H1 (cell line): ENCODE results near the gene TCEANC2.

Experiments used
- CTCF ChIP-seq, 3 experiments: IDR thresholded peaks; 1 replicate in 2 of 3; 2 replicates in 1 of 3; pipeline versions ENCODE4 v1.5.1 to v1.6.1; 2011; ENCODE audit warnings: low read length in 3 of 3, mild to moderate bottlenecking in 3 of 3, inconsistent platforms in 2 of 3, low read depth in 1 of 3, moderate library complexity in 1 of 3; ENCODE audit not compliant: insufficient read depth in 1 of 3; ENCODE audit errors: control extremely low read depth in 1 of 3
- FOSL1 ChIP-seq: IDR thresholded peaks from 2 replicates; pipeline ENCODE4 v1.6.1; 2011; ENCODE audit warnings: mild to moderate bottlenecking, low read depth, low read length, moderate library complexity; ENCODE audit not compliant: insufficient read depth
- JUN ChIP-seq: IDR thresholded peaks from 2 replicates; pipeline ENCODE4 v1.6.1; 2011; ENCODE audit warnings: low read depth, mild to moderate bottlenecking, improper control_type of control experiment, low read length
- NANOG ChIP-seq: IDR thresholded peaks from 2 replicates; pipeline ENCODE4 v1.6.1; 2011; ENCODE audit warnings: low read length, low read depth, mild to moderate bottlenecking, inconsistent platforms; ENCODE audit not compliant: insufficient read depth, poor library complexity, severe bottlenecking
- POLR2A ChIP-seq, 2 experiments: IDR thresholded peaks; 1 replicate in 1 of 2; 2 replicates in 1 of 2; pipeline ENCODE4 v1.6.1; 2011; ENCODE audit warnings: low read depth in 2 of 2, low read length in 2 of 2, mild to moderate bottlenecking in 2 of 2; ENCODE audit errors: control extremely low read depth in 1 of 2
- RAD21 ChIP-seq, 2 experiments: IDR thresholded peaks in 1 of 2; conservative IDR thresholded peaks in 1 of 2; 2 replicates each; pipeline ENCODE4 v1.6.1; 2011; ENCODE audit warnings: low read depth in 2 of 2, low read length in 2 of 2, improper control_type of control experiment in 1 of 2, inconsistent platforms in 1 of 2, mild to moderate bottlenecking in 1 of 2, moderate library complexity in 1 of 2
- TAF1 ChIP-seq: IDR thresholded peaks from 2 replicates; pipeline ENCODE4 v1.6.1; 2011; ENCODE audit warnings: mild to moderate bottlenecking, low read depth, low read length
- TF ChIP-seq, protein P1 (sequence below): IDR thresholded peaks from 2 replicates; pipeline ENCODE4 v1.6.1; 2012; ENCODE audit warnings: inconsistent platforms

DNA sequence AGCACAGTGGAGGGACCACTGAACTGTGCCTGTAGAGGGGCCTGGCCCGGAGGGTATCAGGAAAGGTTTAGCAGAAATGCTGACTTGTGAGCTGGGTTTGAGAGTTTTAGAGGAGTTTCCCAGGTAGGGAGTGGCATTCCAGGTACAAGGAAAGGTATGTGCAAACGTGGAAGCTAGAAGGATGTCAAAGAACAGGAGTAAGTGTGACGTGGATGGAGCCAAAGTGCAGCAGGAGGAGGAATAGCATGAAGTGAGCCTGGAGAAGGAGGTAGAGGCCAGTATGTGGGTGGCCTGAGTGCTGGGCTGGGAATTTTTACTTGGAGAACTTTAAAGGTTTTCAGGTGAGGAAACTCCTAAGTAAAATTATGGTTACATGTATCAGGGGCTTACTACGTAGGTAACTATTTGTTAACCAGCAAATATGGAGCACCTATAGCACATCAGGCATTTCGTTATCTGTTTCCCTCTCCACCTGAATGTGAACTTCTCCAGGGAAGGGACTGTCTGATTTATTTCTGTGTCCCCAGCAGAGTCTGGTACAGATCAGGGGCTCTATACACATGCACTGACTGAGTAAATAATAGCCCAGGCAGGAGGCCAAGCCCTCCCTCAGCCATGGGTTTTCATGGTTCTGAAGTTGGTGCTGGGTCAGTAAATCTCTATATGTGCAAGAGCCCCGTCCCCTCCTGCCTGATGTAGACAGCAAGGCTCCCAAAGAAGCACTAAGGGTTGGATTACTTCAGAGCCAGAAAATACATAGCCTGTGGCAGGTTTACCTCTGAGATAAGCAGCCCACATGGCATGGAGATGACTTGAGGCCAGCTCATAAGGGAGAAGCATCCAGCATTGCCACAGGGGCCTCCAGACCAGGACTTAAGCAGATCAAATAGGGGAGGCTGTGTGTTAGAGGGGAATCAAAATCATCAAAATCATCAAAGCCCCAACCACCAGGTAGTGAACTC, 56.0 kb downstream of the TCEANC2 start:
- TF ChIP-seq NANOG: no peak
- TF ChIP-seq POLR2A (IDR thresholded peaks at IDR 0.05; ENCODE audit: control extremely low read depth in 1 of 2, low read depth in 2 of 2, low read length in 2 of 2): no peak
- no peak for TF ChIP-seq CTCF (IDR thresholded peaks at IDR 0.05; ENCODE audit: control extremely low read depth in 1 of 3, insufficient read depth in 1 of 3, low read depth in 1 of 3, low read length in 3 of 3)
- TF ChIP-seq FOSL1: no peak
- TF ChIP-seq RAD21 (IDR thresholded peaks at IDR 0.05 in 1 of 2, conservative IDR thresholded peaks at IDR 0.05 in 1 of 2; ENCODE audit: low read depth in 2 of 2, low read length in 2 of 2): no peak
- TF ChIP-seq, protein P1, sequence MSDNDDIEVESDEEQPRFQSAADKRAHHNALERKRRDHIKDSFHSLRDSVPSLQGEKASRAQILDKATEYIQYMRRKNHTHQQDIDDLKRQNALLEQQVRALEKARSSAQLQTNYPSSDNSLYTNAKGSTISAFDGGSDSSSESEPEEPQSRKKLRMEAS: no peak
- no peak for TF ChIP-seq TAF1
- TF ChIP-seq JUN: no peak
